Left kidney (tissue), 1 donor: ENCODE data around the gene RNU1-1. TPM values are rescaled to one million over a fixed set of nuclear protein-coding genes. Genes with fewer than 3 reads are reported as not detected.

Source experiments
- polyA plus RNA-seq: library from polyadenylated mRNA; unstranded; fragments of 120-200 nt; gene quantifications from one replicate; pipeline ENCODE4 v1.2.1, GENCODE V29; 2013; ENCODE audit not compliant: insufficient read length

RNU1-1 gene
- polyA plus RNA-seq, 1 donor = 1.9 TPM

Other genes with a start within 250 kb of the RNU1-1 start
- 20.5 TPM for gene FBXO42, start 161.8 kb downstream of the RNU1-1 start, polyA plus RNA-seq
- 95.5 TPM for gene SZRD1, start 147.0 kb downstream of the RNU1-1 start, polyA plus RNA-seq
- gene SPATA21, start 76.9 kb downstream of the RNU1-1 start, polyA plus RNA-seq = 0.40 TPM
- 65.7 TPM for gene NECAP2, start 73.6 kb downstream of the RNU1-1 start, polyA plus RNA-seq
- gene NBPF1, start 99.3 kb upstream of the RNU1-1 start, polyA plus RNA-seq = 88.9 TPM
- 1.9 TPM for gene RNU1-3, start 152.7 kb upstream of the RNU1-1 start, polyA plus RNA-seq
- 1.9 TPM for gene RNU1-4, start 226.2 kb upstream of the RNU1-1 start, polyA plus RNA-seq